Right lobe of liver (tissue), 4 donors: Measurements from ENCODE around the gene CEMIP2.

Experiments
- CTCF ChIP-seq, 4 donors: fragments of 200-600 bp in 3 of 4; fragments of 450-650 bp in 1 of 4; IDR thresholded peaks; one replicate each; pipeline versions ENCODE4 v1.5.1 to v1.8.0; 2016 to 2022; ENCODE audit warnings: antibody characterized with exemption in 4 of 4, mild to moderate bottlenecking in 2 of 4
- POLR2A ChIP-seq: fragments of 450-650 bp; IDR thresholded peaks from one replicate; pipeline ENCODE4 v1.6.1; 2017; ENCODE audit warnings: antibody characterized with exemption, mild to moderate bottlenecking
- donor health status: DM: no; HTN: no; CAD: no.
- donor health status: DM: no; HTN: no; CAD: no.
- donor health status: DM: no; HTN: yes; CAD: no.

GRCh38 chr9:71808068-71808467 lies 39.8 kb upstream of the CEMIP2 start:
- TF ChIP-seq CTCF (IDR thresholded peaks at IDR 0.05): no peak
- TF ChIP-seq POLR2A: no peak
